ENCODE results near the gene MOV10L1.
A peak's percentile ranks its signal among the peaks of the same experiment; 100 is the strongest.

Gene MOV10L1

DNA sequence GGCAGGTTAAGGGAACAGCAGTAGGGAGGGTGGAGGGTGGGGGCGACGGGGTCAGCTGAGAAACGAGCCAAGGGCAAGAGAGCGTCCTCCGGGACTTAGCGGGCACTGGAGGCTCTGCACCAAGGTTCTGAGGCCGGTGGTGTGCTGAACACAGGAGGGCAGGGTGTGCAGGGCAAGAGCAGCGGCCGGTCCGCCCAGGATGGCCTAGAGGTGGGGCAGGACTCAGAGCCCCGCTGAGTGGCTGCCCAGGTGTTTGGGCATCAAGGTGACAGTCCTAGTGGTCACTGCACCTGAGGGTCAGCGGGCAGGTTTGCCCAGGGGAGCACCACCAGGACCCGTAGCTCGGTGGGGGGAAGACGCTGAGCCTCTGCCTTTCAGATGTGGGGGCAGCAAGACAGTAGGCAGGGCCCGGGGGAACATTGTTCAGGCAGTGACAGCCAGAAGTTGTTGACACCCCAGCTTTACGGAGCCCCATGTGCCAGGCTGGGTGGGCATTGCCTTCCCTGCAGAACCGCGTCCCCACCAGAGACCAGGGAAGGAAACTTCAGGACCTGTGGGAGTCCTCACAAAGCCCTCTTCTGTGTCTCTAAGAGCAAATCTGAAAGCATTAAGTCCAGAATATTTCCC lies 27.2 kb upstream of the MOV10L1 start:
- Histone ChIP-seq H3K18ac (ENCODE audit: low read length) (peak overlapping the region; percentile 59), H3K27me3 (ENCODE audit: control insufficient read depth in 3 of 3, insufficient read depth in 3 of 3, low read depth in 1 of 3, low read length in 3 of 3) (peaks cover 0 to 9% (median 0%) of the 10 kb centered on the region in 3 experiments), H2AK5ac (ENCODE audit: low read depth, low read length) (peak overlapping the region; percentile 46), H3K14ac (ENCODE audit: low read length) (no peak overlapping the region), H3K79me1 (ENCODE audit: low read depth, low read length) (no peaks in the 10 kb centered on the region), H3K23ac (ENCODE audit: low read depth, low read length, poor library complexity) (no peak overlapping the region), H3K4me1 (ENCODE audit: control insufficient read depth in 2 of 2, insufficient read depth in 1 of 2, low read depth in 1 of 2, low read length in 2 of 2) (peaks cover 11% of the 10 kb centered on the region in 2 donors), H2AFZ (ENCODE audit: low read length) (no peak overlapping the region), H3K4ac (ENCODE audit: low read length) (peak overlapping the region; percentile 66), H4K8ac (ENCODE audit: low read depth, low read length) (peak overlapping the region; percentile 48), H2BK5ac (ENCODE audit: low read length) (no peak overlapping the region), H3K9ac (ENCODE audit: low read depth, low read length, poor library complexity) (peak overlapping the region; percentile 70), H2BK120ac (ENCODE audit: low read depth, low read length) (no peak overlapping the region), H2BK12ac (ENCODE audit: low read length) (peak overlapping the region; percentile 46), H3K27ac (replicated peaks; ENCODE audit: low read length) (no peak overlapping the region), H3K36me3 (replicated peaks in 1 of 2; ENCODE audit: control insufficient read depth in 2 of 2, insufficient read depth in 2 of 2, low read length in 2 of 2) (no peaks in the 10 kb centered on the region), H3K4me3 (ENCODE audit: low read length in 2 of 2) (no peak overlapping the region), H3K4me2 (ENCODE audit: insufficient read depth, low read length, poor library complexity, severe bottlenecking) (no peak overlapping the region), H4K91ac (ENCODE audit: low read depth, low read length, poor library complexity) (no peak overlapping the region), H3K9me3 (replicated peaks in 1 of 2; ENCODE audit: control insufficient read depth in 2 of 2, insufficient read depth in 1 of 2, low read depth in 1 of 2, low read length in 2 of 2) (no peaks in the 10 kb centered on the region), H2BK15ac (ENCODE audit: low read length) (peak overlapping the region; percentile 55)
- no CpG with 5 or more reads among the region's 19 CpGs for WGBS, 2 donors (ENCODE audit: extremely low coverage in 2 of 2, insufficient read length in 2 of 2, insufficient replicate concordance in 1 of 2)
- DNase-seq (ENCODE audit: low spot score): no peak

DNA sequence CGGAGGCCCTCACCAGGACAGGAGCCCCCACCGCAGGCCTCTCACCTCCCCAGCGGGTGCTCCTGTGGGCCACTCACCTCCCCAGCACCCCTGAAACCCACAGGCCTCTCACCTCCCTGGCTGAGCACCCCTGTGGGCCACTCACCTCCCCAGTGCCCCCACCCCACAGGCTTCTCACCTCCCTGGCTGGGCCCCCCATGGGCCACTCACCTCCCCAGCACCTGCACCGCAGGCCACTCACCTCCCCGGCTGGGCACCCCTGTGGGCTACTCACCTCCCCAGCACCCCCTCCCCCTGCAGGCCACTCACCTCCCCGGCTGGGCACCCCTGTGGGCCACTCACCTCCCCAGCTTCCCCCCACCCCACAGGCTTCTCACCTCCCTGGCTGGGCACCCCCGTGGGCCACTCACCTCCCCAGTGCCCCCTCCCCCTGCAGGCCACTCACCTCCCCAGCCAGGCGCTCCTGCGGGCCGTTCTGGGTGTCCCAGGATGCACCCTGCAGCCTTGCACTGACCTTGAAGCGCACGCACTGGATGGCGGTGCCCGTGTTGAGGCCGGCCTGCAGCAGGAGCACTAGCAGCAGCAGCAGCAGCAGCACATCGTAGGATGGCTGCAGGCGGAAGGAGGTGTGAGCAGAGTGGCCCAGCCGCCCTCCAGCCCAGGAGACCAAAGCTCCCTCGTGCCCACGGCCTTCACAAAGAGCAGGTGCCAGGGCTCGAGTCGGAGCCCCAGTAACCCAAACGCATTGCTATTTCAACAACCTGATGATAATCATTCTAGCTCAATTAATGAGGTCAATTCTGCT lies 26.0 kb upstream of the MOV10L1 start:
- H3K4me1 ChIP-seq (ENCODE audit: control insufficient read depth in 2 of 2, insufficient read depth in 1 of 2, low read depth in 1 of 2, low read length in 2 of 2): peaks cover 9% of the 10 kb centered on the region in 2 donors
- H3K27me3 ChIP-seq (ENCODE audit: control insufficient read depth in 3 of 3, insufficient read depth in 3 of 3, low read depth in 1 of 3, low read length in 3 of 3): peaks cover 0 to 1% (median 0%) of the 10 kb centered on the region in 3 experiments
- no peak overlapping the region for H3K9ac ChIP-seq (ENCODE audit: low read depth, low read length, poor library complexity)
- H3K14ac ChIP-seq (ENCODE audit: low read length): peak overlapping the region; percentile 94
- H4K8ac ChIP-seq (ENCODE audit: low read depth, low read length): no peak overlapping the region
- H3K79me1 ChIP-seq (ENCODE audit: low read depth, low read length): no peaks in the 10 kb centered on the region
- no peak overlapping the region for H2AFZ ChIP-seq (ENCODE audit: low read length)
- WGBS, 2 donors (ENCODE audit: extremely low coverage in 2 of 2, insufficient read length in 2 of 2, insufficient replicate concordance in 1 of 2): no CpG with 5 or more reads among the region's 23 CpGs
- no peaks in the 10 kb centered on the region for H3K36me3 ChIP-seq (replicated peaks in 1 of 2; ENCODE audit: control insufficient read depth in 2 of 2, insufficient read depth in 2 of 2, low read length in 2 of 2)
- H3K4me3 ChIP-seq (ENCODE audit: low read length in 2 of 2): no peak overlapping the region
- H3K9me3 ChIP-seq (replicated peaks in 1 of 2; ENCODE audit: control insufficient read depth in 2 of 2, insufficient read depth in 1 of 2, low read depth in 1 of 2, low read length in 2 of 2): no peaks in the 10 kb centered on the region
- peak overlapping the region; percentile 97 for H2BK12ac ChIP-seq (ENCODE audit: low read length)
- H3K4me2 ChIP-seq (ENCODE audit: insufficient read depth, low read length, poor library complexity, severe bottlenecking): no peak overlapping the region
- no peak overlapping the region for H3K27ac ChIP-seq (replicated peaks; ENCODE audit: low read length)
- peak overlapping the region; percentile 80 for H3K18ac ChIP-seq (ENCODE audit: low read length)
- H3K23ac ChIP-seq (ENCODE audit: low read depth, low read length, poor library complexity): peak overlapping the region; percentile 89
- H3K4ac ChIP-seq (ENCODE audit: low read length): no peak overlapping the region
- DNase-seq (ENCODE audit: low spot score): no peak
- H2AK5ac ChIP-seq (ENCODE audit: low read depth, low read length): peak overlapping the region; percentile 94
- H2BK5ac ChIP-seq (ENCODE audit: low read length): no peak overlapping the region
- H4K91ac ChIP-seq (ENCODE audit: low read depth, low read length, poor library complexity): peak overlapping the region; percentile 30
- peak overlapping the region; percentile 71 for H2BK15ac ChIP-seq (ENCODE audit: low read length)
- no peak overlapping the region for H2BK120ac ChIP-seq (ENCODE audit: low read depth, low read length)

DNA sequence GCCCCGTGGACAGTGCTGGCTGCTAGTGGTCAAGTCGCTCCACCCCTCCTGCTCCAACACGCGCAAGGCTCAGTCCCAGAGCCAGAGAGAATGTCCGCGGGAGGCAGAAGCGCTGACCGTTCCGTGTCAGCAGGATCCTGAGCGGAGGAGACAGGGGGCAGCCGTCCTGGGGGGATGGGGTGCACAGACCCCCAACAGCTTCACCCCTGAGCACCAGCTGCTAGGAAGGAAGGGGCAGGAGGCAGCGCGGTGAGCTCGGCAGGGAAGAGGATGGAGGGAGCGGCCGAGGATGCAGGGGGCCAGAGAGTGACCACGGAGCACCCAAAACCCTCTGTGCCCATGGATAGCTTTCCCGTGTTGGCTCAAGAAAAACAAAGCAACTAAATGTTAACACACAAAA lies 25.4 kb upstream of the MOV10L1 start:
- no peak overlapping the region for H3K4me3 ChIP-seq (ENCODE audit: low read length in 2 of 2)
- H3K23ac ChIP-seq (ENCODE audit: low read depth, low read length, poor library complexity): peak overlapping the region; percentile 95
- peak overlapping the region; percentile 72 for H3K18ac ChIP-seq (ENCODE audit: low read length)
- no peak overlapping the region for H3K4me2 ChIP-seq (ENCODE audit: insufficient read depth, low read length, poor library complexity, severe bottlenecking)
- no peak overlapping the region for H2BK120ac ChIP-seq (ENCODE audit: low read depth, low read length)
- no peak overlapping the region for H2BK5ac ChIP-seq (ENCODE audit: low read length)
- no peak overlapping the region for H2AK5ac ChIP-seq (ENCODE audit: low read depth, low read length)
- H3K79me1 ChIP-seq (ENCODE audit: low read depth, low read length): no peaks in the 10 kb centered on the region
- no peak overlapping the region for H4K8ac ChIP-seq (ENCODE audit: low read depth, low read length)
- no peaks in the 10 kb centered on the region for H3K9me3 ChIP-seq (replicated peaks in 1 of 2; ENCODE audit: control insufficient read depth in 2 of 2, insufficient read depth in 1 of 2, low read depth in 1 of 2, low read length in 2 of 2)
- no peak overlapping the region for H2AFZ ChIP-seq (ENCODE audit: low read length)
- H3K9ac ChIP-seq (ENCODE audit: low read depth, low read length, poor library complexity): peak overlapping the region; percentile 51
- H3K4ac ChIP-seq (ENCODE audit: low read length): no peak overlapping the region
- H3K4me1 ChIP-seq (ENCODE audit: control insufficient read depth in 2 of 2, insufficient read depth in 1 of 2, low read depth in 1 of 2, low read length in 2 of 2): peaks cover 4 to 8% of the 10 kb centered on the region in 2 donors
- H3K36me3 ChIP-seq (replicated peaks in 1 of 2; ENCODE audit: control insufficient read depth in 2 of 2, insufficient read depth in 2 of 2, low read length in 2 of 2): no peaks in the 10 kb centered on the region
- no peak overlapping the region for H4K91ac ChIP-seq (ENCODE audit: low read depth, low read length, poor library complexity)
- H2BK15ac ChIP-seq (ENCODE audit: low read length): peak overlapping the region; percentile 55
- DNase-seq (ENCODE audit: low spot score): no peak
- H3K27ac ChIP-seq (replicated peaks; ENCODE audit: low read length): no peak overlapping the region
- H2BK12ac ChIP-seq (ENCODE audit: low read length): no peak overlapping the region
- WGBS, 2 donors (ENCODE audit: extremely low coverage in 2 of 2, insufficient read length in 2 of 2, insufficient replicate concordance in 1 of 2): no CpG with 5 or more reads among the region's 18 CpGs
- no peak overlapping the region for H3K14ac ChIP-seq (ENCODE audit: low read length)
- no peaks in the 10 kb centered on the region for H3K27me3 ChIP-seq (ENCODE audit: control insufficient read depth in 3 of 3, insufficient read depth in 3 of 3, low read depth in 1 of 3, low read length in 3 of 3)

GRCh38 chr22:50067244-50067643 lies 22.6 kb upstream of the MOV10L1 start:
- Histone ChIP-seq H3K27ac (replicated peaks; ENCODE audit: low read length) (no peak overlapping the region), H2AFZ (ENCODE audit: low read length) (no peak overlapping the region), H2AK5ac (ENCODE audit: low read depth, low read length) (no peak overlapping the region), H3K23ac (ENCODE audit: low read depth, low read length, poor library complexity) (peak overlapping the region; percentile 3), H2BK15ac (ENCODE audit: low read length) (no peak overlapping the region), H3K79me1 (ENCODE audit: low read depth, low read length) (no peaks in the 10 kb centered on the region), H2BK120ac (ENCODE audit: low read depth, low read length) (no peak overlapping the region), H3K9me3 (replicated peaks in 1 of 2; ENCODE audit: control insufficient read depth in 2 of 2, insufficient read depth in 1 of 2, low read depth in 1 of 2, low read length in 2 of 2) (no peaks in the 10 kb centered on the region), H3K4me1 (ENCODE audit: control insufficient read depth in 2 of 2, insufficient read depth in 1 of 2, low read depth in 1 of 2, low read length in 2 of 2) (peaks cover 0 to 4% of the 10 kb centered on the region in 2 donors), H3K4me2 (ENCODE audit: insufficient read depth, low read length, poor library complexity, severe bottlenecking) (no peak overlapping the region), H2BK5ac (ENCODE audit: low read length) (no peak overlapping the region), H3K4ac (ENCODE audit: low read length) (no peak overlapping the region), H3K27me3 (ENCODE audit: control insufficient read depth in 3 of 3, insufficient read depth in 3 of 3, low read depth in 1 of 3, low read length in 3 of 3) (no peaks in the 10 kb centered on the region), H2BK12ac (ENCODE audit: low read length) (no peak overlapping the region), H4K91ac (ENCODE audit: low read depth, low read length, poor library complexity) (no peak overlapping the region), H3K36me3 (replicated peaks in 1 of 2; ENCODE audit: control insufficient read depth in 2 of 2, insufficient read depth in 2 of 2, low read length in 2 of 2) (no peaks in the 10 kb centered on the region), H3K18ac (ENCODE audit: low read length) (no peak overlapping the region), H3K4me3 (ENCODE audit: low read length in 2 of 2) (no peak overlapping the region), H4K8ac (ENCODE audit: low read depth, low read length) (no peak overlapping the region), H3K9ac (ENCODE audit: low read depth, low read length, poor library complexity) (no peak overlapping the region), H3K14ac (ENCODE audit: low read length) (no peak overlapping the region)
- no CpG with 5 or more reads among the region's 8 CpGs for WGBS, 2 donors (ENCODE audit: extremely low coverage in 2 of 2, insufficient read length in 2 of 2, insufficient replicate concordance in 1 of 2)
- DNase-seq (ENCODE audit: low spot score): no peak
